ENCODE data around the gene PADI2. TPM values are rescaled to one million over a fixed set of nuclear protein-coding genes. Genes with fewer than 3 reads are reported as not detected.

Gene PADI2
- total RNA-seq, 1 experiment from 2014 or later: 3.0 TPM

DNA sequence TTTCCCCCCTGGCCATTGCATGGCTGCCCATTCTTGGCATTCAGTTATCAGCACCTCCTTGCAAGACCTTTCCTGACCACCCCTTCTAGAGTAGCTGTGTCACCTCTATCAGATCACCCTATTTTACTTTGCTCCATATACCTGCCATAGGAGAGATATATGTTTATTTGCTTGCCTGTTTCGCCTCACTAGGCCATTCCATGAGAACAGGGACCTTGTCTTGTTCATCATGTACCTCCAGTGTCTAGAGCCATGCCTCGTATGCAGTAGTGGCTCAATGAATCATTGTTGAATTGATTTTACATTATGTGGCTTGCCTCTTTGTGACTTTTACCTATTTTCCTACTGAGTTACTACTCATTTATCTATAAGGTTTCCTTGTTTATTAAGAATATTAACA lies 26.4 kb upstream of the PADI2 start:
- no peak overlapping the region for H3K9ac ChIP-seq (ENCODE audit: extremely low read depth, insufficient read length, low read length)
- no peak overlapping the region for H2AFZ ChIP-seq (ENCODE audit: low read length)
- H2AK5ac ChIP-seq (ENCODE audit: insufficient read length, low read length): no peak overlapping the region
- H2BK12ac ChIP-seq (ENCODE audit: insufficient read length, low read depth, low read length): no peak overlapping the region
- H3K27me3 ChIP-seq (ENCODE audit: insufficient read depth, low read length): no peaks in the 10 kb centered on the region
- H3K4me1 ChIP-seq (ENCODE audit: insufficient read depth, low read length): no peaks in the 10 kb centered on the region
- no peak overlapping the region for H4K91ac ChIP-seq (ENCODE audit: insufficient read length, low read depth, low read length)
- WGBS (ENCODE audit: extremely low coverage, insufficient read length, low lambda C conversion rate): no CpG with 5 or more reads among the region's 2 CpGs
- no peak overlapping the region for H3K4me2 ChIP-seq (ENCODE audit: insufficient read depth, insufficient read length, low read length)
- Mint-ChIP-seq H3K36me3 (ENCODE audit: insufficient read depth in 1 of 3, low read depth in 3 of 3) (no peaks in the 10 kb centered on the region), H3K4me1 (peaks cover 7 to 8% of the 10 kb centered on the region in 2 experiments), H3K27me3 (ENCODE audit: low read depth) (peaks cover 10% of the 10 kb centered on the region; the same call in 1 of the 2 replicates), H3K4me3 (no peak overlapping the region), H3K27ac (no peak overlapping the region), H3K9me3 (no peaks in the 10 kb centered on the region)
- no peak overlapping the region for H2BK15ac ChIP-seq (ENCODE audit: low read depth, low read length)
- no peak for TF ChIP-seq CTCF (conservative IDR thresholded peaks at IDR 0.05)
- H3K27ac ChIP-seq (ENCODE audit: insufficient read length, low read depth, low read length): no peak overlapping the region
- no peaks in the 10 kb centered on the region for H3K79me1 ChIP-seq (ENCODE audit: insufficient read depth, low read depth, low read length, poor library complexity, severe bottlenecking)
- no peak overlapping the region for H2BK5ac ChIP-seq (ENCODE audit: insufficient read length, low read length)
- H3K18ac ChIP-seq (ENCODE audit: insufficient read length, low read depth, low read length): no peak overlapping the region
- no peaks in the 10 kb centered on the region for H4K20me1 ChIP-seq (ENCODE audit: control insufficient read depth, insufficient read depth, insufficient read length)
- no peak overlapping the region for H3K23ac ChIP-seq (ENCODE audit: insufficient read length, low read depth, low read length)
- no peak overlapping the region for H3T11ph ChIP-seq (ENCODE audit: low read length)
- H3K56ac ChIP-seq (ENCODE audit: insufficient read length, low read depth, low read length): no peak overlapping the region
- H3K14ac ChIP-seq (ENCODE audit: insufficient read depth, low read length): no peak overlapping the region
- H3K9me3 ChIP-seq (ENCODE audit: control insufficient read depth, low read depth, low read length): no peaks in the 10 kb centered on the region
- H2BK120ac ChIP-seq (ENCODE audit: low read depth, low read length, poor library complexity, severe bottlenecking): no peak overlapping the region
- H4K5ac ChIP-seq (ENCODE audit: insufficient read length, low read depth, low read length): no peak overlapping the region
- H3K23me2 ChIP-seq (ENCODE audit: insufficient read length, low read depth, low read length, poor library complexity, severe bottlenecking): no peaks in the 10 kb centered on the region
- H3K79me2 ChIP-seq (ENCODE audit: insufficient read depth, low read length): no peaks in the 10 kb centered on the region
- no peak overlapping the region for H2BK20ac ChIP-seq (ENCODE audit: low read depth, low read length, poor library complexity, severe bottlenecking)
- no peak overlapping the region for H3K4ac ChIP-seq (ENCODE audit: low read depth, low read length)
- no peak overlapping the region for H4K8ac ChIP-seq (replicated peaks; ENCODE audit: insufficient read length, low read depth, low read length)
- no peak for DNase-seq
